G401.6 (cell line): ENCODE data around the gene NPEPPS.
"Not testable (repeated sequence)": the region's sequence is repeated elsewhere in the genome, so short reads cannot be mapped to it uniquely, and the experiment has no call there.

Experiments used
- FAIRE-seq: peaks from 2 replicates; lab custom pipeline; 2012; peaks lifted over from hg19 to GRCh38; lab: Jason Lieb, UNC

Gene NPEPPS

GRCh38 chr17:47530557-47531232 is at the start of gene NPEPPS:
Gene NPEPPS (plus strand): TSS chr17:47531108. CDS start chr17:47531301, 193 bp downstream.
- FAIRE-seq: not testable (repeated sequence)

GRCh38 chr17:47491841-47492212 is 39.1 kb upstream of the NPEPPS start:
- FAIRE-seq: not testable (repeated sequence)

DNA sequence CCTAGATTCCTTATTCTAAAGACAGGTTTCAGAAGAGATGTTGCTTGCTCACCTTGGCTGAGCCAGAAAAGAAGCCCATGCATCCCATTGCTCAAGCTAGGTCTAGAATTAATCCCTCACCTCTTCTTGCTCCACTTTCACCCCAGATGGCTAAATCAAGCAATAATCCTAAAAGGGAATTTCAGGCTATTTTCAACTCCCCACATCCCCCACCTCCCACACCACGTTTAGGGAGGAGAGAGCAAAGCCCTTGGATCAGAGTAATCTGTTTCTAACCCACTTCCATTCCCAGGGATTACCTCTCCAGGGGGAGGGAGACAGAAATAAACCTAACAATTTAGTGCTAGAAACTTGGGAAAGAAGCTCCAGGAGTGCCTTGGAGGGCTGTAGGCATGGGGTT is 31.8 kb upstream of the NPEPPS start:
- FAIRE-seq: not testable (repeated sequence)

- FAIRE-seq: not testable (repeated sequence)
These were observed 31.4 kb upstream of the NPEPPS start for GRCh38 chr17:47499494-47499893.

DNA sequence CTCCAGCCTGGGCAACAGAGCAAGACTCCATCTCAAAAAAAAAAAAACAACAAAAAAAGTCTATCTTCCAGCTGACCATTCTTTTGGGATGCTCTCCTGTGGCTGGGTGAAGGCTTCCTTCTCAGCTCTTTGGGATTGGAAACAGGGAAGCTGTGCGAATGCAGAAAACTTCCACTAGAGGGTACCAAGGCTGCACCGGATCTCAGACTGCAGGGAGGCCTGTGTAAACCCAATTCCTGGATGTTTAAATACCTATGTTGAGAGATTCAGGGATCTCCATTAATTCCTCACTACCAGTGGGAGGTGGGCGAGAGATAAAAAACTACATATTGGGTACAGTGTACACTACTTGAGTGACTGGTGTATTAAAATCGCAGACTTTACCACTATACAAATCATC is 30.3 kb upstream of the NPEPPS start:
- peak; percentile 82 for FAIRE-seq

- not testable (repeated sequence) for FAIRE-seq
These were observed 28.7 kb upstream of the NPEPPS start for GRCh38 chr17:47502122-47502731.

- FAIRE-seq: not testable (repeated sequence)
These were observed 28.0 kb upstream of the NPEPPS start for GRCh38 chr17:47502776-47503455.

DNA sequence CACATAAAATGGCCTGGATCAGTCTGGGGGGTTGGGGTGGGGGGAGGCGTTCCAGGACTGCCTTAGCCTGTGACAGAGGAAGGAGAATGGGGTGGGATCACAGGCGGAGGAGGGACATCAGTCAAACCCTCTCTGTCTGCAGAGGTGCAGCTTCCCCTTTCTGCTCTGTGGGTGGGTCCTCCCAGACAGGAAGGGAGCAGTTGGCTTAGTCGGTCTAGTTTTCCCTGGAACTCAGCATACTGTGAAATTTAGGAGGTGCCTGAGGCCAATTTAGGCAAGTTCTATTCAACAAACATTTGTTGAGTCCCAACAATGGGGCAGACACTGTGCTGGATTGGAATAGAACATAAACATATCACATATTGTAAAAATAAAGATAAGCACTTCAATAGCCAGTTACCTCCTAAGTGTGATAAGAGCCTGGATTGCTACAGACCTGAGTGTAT is 19.2 kb upstream of the NPEPPS start:
- not testable (repeated sequence) for FAIRE-seq

GRCh38 chr17:47513301-47513700 is 17.6 kb upstream of the NPEPPS start:
- FAIRE-seq: not testable (repeated sequence)

GRCh38 chr17:47518880-47519279 is 12.0 kb upstream of the NPEPPS start:
- not testable (repeated sequence) for FAIRE-seq

GRCh38 chr17:47519365-47519764 is 11.5 kb upstream of the NPEPPS start:
- not testable (repeated sequence) for FAIRE-seq

DNA sequence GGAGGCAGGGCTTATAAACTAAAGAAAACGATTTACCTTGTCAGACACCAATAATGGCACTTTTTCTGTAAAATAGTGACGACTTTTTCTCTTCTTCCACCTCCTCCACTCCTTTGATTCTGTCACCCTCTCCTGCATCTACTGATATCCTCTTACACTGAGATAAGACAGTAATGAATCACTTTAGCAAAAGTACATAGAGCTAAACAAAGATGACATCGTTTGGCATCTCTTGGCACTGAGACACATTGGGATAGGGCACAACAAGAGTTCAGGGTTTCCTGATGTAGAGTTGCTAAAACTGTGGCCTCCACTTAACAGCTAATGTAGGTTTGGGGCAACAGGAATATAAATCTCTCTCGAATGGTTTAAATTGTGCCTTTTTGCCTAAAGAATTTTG is 10.6 kb upstream of the NPEPPS start:
- FAIRE-seq: not testable (repeated sequence)

DNA sequence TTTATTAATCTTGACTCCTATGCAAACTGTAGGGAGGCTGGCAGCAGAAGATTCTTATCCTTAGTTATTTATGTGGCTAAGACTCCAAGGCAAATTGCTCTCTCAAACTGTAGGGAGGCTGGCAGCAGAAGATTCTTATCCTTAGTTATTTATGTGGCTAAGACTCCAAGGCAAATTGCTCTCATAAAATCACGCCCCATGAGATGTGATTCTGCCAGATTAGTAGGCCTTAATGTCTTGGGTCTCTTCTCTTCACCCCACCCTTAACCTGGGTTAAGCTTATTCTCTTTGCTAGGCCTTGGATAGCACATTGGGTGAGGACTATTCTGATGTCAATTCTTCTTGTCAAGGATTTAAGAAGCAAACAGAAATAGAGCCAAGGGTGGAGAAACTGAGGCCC is 9.5 kb upstream of the NPEPPS start:
- FAIRE-seq: not testable (repeated sequence)

GRCh38 chr17:47522341-47522740 is 8.6 kb upstream of the NPEPPS start:
- FAIRE-seq: not testable (repeated sequence)

GRCh38 chr17:47531233-47531820 is 419 bp downstream of the NPEPPS start:
- FAIRE-seq: not testable (repeated sequence)

DNA sequence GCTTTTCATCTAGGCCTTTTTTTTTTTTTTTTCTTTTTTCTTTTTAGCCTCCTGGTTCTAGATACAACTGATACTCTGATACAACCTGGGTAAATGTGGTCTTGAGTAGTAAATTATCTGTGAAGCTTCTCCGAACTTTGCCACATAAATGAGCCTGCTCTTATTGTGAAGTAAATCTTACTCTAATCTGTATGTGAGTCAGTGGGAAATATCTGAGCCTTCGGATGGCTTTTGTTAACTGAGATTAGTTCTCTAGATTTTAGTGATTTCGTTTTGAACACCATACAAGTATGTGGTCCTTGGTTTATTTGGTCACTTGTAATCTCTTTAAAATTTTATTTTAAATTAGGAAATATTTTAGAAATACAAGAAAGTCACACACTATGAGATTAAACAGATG is 8.2 kb downstream of the NPEPPS start:
- FAIRE-seq: not testable (repeated sequence)

DNA sequence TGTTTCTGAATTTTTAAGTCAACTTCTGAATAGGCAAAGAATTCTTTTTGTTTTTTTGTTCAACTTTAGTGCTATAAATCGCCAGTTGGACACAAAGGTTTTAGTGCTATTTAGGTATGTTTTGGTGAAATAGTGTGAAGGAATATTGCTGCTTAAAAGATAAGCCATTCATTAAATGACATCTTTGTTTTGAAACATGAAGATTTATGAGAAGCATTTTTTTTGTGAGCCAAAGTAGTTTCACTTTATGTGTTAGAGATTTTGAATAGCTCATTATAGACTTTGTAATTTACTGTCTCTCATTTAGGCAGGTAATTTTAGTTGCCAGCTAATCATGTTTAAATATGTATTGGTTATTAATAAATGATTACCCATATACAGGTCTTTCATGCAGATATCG is 10.8 kb downstream of the NPEPPS start:
- FAIRE-seq: peak; percentile 58

DNA sequence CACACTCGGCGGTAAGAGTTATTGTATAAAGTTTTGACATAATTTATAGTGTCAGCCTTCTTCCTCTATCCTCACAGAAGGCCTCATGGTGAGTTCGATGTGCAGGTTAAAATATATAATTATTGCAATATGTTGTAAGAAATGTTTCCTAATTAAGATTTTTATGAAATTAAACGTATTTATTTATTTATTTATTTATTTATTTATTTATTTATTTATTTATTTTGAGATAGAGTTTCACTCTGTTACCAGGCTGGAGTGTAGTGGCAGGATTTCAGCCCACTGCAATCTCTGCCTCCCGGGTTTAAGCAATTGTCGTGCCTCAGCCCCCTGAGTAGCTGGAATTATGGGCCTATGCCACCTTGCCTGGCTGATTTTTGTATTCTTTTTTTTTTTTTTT is 13.4 kb downstream of the NPEPPS start:
- FAIRE-seq: not testable (repeated sequence)

DNA sequence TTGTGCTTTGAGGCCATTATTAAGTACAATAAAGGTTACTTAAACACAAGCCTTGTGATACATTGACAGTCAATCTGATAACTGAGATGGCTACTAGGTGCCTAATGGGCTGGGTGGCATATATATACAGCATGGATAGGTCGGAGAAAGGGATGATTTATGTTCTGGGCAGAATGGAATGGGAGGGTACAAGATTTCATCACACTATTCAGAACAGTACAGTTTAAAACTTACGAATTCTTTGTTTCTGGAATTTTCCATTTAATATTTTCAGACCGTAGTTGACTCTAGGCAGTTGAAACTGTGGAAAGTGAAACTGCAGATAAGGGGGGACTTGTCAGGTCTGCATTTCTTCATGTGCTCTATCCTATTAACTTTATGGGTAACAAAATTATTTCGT is 23.8 kb downstream of the NPEPPS start:
- not testable (repeated sequence) for FAIRE-seq

GRCh38 chr17:47556108-47556507 is 25.2 kb downstream of the NPEPPS start:
- not testable (repeated sequence) for FAIRE-seq

GRCh38 chr17:47560517-47561043 is 29.7 kb downstream of the NPEPPS start:
- peak; percentile 62 for FAIRE-seq

- not testable (repeated sequence) for FAIRE-seq
These were observed 30.9 kb downstream of the NPEPPS start for GRCh38 chr17:47561698-47562405.
